Muscle of back (tissue), 13 donors: ENCODE results near the gene GPN3. TPM values are rescaled to one million over a fixed set of nuclear protein-coding genes. Genes with fewer than 3 reads are reported as not detected.
"Not testable (repeated sequence)": the region's sequence is repeated elsewhere in the genome, so short reads cannot be mapped to it uniquely, and the experiment has no call there.

ENCODE experiments used
- DNase-seq, 3 donors: peaks; one replicate each; pipeline versions ENCODE4 v3.0.0 to v3.0.0-alpha.2; 2013
- long read RNA-seq, 9 donors: transcript quantifications; one replicate each; lab custom pipeline, GENCODE V29; 2026
- polyA plus RNA-seq, 10 donors: library from polyadenylated mRNA; unstranded; fragments of 120-200 nt; gene quantifications; one replicate each; pipeline ENCODE4 v1.2.1, GENCODE V29; 2013; ENCODE audit not compliant: insufficient read length in 10 of 10

GPN3 gene
- 10 to 100 TPM; 20.6 to 27.6 (median 23.8) TPM for polyA plus RNA-seq
- long read RNA-seq, donor 1, partial matches to known transcripts, result 0 of 3 reads
- long read RNA-seq, donor 1, other reads (novel, unspliced or antisense), result 0 of 3 reads
- long read RNA-seq, donor 2, transcript GPN3-201 (8 exons, 1,468 nt), result major isoform, 10 of 11 reads
- long read RNA-seq, donor 2, partial matches to known transcripts, result 0 of 11 reads
- long read RNA-seq, donor 2, other reads (novel, unspliced or antisense), result 0 of 11 reads
- long read RNA-seq, donor 3, result 0 reads
- long read RNA-seq, donor 4, transcript GPN3-201 (8 exons, 1,468 nt), result major isoform, 10 of 10 reads
- long read RNA-seq, donor 4, partial matches to known transcripts, result 0 of 10 reads
- long read RNA-seq, donor 4, other reads (novel, unspliced or antisense), result 0 of 10 reads
- long read RNA-seq, donor 5, transcript GPN3-201 (8 exons, 1,468 nt), result major isoform, 9 of 10 reads
- long read RNA-seq, donor 5, partial matches to known transcripts, result 0 of 10 reads
- long read RNA-seq, donor 5, other reads (novel, unspliced or antisense), result 0 of 10 reads
- long read RNA-seq, donor 6, transcript GPN3-201 (8 exons, 1,468 nt), result major isoform, 8 of 9 reads
- long read RNA-seq, donor 6, partial matches to known transcripts, result 0 of 9 reads
- long read RNA-seq, donor 6, other reads (novel, unspliced or antisense), result 0 of 9 reads
- long read RNA-seq, donor 7, transcript GPN3-201 (8 exons, 1,468 nt), result major isoform, 8 of 8 reads
- long read RNA-seq, donor 7, partial matches to known transcripts, result 0 of 8 reads
- long read RNA-seq, donor 7, other reads (novel, unspliced or antisense), result 0 of 8 reads
- long read RNA-seq, donor 8, partial matches to known transcripts, result 0 of 3 reads
- long read RNA-seq, donor 8, other reads (novel, unspliced or antisense), result 0 of 3 reads
- long read RNA-seq, donor 9, partial matches to known transcripts, result 0 of 1 reads
- long read RNA-seq, donor 9, other reads (novel, unspliced or antisense), result 0 of 1 reads

DNA sequence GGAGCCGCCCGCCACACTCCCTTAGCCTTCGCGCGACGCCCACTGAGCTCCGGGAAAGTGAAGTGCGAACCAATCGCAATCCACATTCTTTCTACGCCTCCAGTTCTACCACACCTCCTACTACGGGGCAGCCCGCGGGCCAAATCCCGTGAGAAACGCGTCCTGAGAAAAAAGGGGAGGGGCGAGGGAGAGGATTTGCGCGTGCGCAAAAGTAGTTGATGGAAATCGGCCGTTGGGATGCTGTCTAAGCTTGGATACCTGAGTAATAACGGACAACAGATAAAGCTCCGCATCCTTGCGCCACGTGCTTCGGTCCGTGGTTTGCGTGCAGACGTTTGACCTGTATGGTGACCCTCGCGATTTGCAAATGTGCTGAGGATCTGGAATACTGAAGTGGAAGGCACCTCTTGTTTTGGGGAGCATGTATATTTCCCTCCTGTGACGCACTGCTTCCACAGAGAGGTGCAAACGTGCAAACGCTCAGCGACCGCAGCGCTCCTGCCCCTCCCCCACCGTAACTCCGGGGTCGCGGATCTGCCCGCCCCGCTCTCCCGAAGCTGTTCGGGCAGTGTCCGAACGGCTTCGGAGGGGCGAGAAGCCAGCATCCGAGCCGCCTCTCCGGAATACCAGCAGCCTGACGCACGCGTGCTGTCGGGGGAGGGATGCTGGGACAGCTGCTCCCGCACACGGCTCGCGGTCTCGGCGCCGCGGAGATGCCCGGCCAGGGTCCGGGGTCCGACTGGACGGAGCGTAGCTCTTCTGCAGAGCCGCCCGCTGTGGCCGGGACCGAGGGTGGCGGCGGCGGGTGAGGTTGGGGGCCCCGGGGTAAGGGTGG is at the start of gene GPN3, which contains the start of gene FAM216A:
Gene GPN3 (minus strand): TSS at position 44 of the 835 bp plus-strand sequence. CDS start 54 bp downstream, outside the sequence.
Gene FAM216A (plus strand): TSS at position 632 of the 835 bp plus-strand sequence. CDS start 31 bp downstream, at position 663.
- DNase-seq, result peak; percentile 98 to 99 (median 99)

DNA sequence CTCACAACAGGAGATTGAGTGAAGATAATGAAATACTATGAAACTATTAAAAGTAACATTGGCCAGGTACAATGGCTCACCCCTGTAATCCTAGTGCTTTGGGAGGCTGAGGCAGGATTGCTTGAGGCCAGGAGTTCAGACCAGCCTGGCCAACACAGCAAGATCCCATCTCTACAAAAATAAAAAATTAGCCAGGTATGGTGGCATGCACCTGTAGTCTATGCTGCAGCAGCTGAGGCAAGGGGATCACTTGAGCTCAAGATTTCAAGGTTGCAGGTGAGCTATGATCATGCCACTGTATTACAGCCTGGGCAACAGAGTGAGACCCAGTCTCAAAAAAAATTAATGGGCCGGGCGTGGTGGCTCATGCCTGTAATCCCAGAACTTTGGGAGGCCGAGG is 48.9 kb upstream of the GPN3 start:
- no peak for DNase-seq

DNA sequence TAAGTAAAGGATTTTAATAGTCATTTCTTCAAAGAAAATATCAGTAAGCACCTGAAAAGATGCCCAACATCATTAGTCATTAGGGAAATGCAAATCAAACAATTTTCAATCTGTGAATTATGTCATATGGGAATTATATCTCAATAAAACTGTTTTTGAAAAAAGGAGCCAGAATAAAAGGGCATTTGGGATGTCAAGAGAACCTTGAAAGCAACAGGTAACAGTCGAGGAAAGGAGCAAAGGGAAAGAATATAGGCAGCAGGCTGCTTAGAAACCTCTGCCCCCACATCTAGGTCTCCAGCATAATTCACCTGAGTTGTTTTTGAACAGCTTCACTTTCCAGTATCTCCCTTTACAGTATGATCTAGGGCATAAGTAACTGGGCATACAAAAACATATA is 46.3 kb upstream of the GPN3 start:
- no peak for DNase-seq

DNA sequence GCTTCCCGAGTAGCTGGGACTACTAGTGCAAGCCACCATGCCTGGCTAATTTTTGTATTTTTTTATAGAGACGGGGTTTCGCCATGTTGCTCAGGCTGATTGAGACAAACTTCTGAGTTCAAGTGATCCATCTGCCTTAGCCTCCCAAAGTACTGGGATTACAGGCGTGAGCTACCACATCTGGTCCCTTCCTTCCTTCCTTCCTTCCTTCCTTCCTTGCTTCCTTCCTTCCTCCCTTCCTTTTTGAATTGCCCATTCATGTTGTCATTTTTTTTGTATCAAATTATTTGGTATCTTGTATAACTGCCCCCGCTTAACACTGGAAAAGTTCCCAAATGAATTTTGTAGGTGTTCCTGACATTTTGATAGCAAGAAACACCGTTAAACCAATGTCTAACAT is 45.8 kb upstream of the GPN3 start:
- DNase-seq, result no peak

DNA sequence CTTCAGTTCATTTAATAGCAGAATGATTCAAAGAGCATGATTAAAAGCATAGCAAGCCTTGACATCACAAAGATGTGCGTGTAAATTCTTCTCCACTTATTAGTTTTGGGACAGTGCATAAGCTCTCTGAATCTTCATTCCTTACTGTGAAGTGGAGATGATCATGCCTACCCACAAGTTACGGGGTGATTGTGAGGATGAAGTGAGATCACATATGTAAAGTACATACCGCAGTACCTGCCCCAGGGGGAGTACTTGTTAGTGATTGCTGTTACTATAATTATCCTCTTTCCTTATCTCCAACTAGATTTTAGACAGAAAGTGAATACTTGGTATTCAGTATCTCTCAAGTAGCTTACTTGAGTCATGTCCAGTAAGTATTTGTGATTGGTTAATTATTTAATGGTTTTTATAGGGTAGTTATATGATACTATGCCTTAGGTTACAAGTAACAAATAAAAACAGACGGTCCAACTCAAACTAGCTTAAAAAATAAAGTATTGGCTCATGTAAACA is 40.1 kb upstream of the GPN3 start:
- no peak for DNase-seq

DNA sequence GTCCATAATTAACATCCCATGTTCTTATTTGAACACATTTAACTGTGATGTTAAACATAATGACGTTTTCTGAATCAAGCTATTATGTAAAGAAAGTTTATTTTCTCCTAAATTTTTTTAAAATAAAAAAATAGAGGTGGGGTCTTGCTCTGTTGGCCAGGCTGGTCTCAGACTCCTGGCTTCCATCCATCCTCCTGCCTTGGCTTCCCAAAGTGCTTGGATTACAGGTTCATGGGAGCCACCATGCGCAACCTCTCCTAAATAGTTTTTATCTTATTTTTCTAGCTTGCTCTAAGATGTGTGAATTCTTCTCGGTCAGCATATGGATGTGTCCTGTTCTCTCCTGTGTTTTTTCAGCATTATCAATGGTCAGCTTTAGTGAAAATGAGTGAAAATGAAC is 37.3 kb upstream of the GPN3 start:
- no peak for DNase-seq

DNA sequence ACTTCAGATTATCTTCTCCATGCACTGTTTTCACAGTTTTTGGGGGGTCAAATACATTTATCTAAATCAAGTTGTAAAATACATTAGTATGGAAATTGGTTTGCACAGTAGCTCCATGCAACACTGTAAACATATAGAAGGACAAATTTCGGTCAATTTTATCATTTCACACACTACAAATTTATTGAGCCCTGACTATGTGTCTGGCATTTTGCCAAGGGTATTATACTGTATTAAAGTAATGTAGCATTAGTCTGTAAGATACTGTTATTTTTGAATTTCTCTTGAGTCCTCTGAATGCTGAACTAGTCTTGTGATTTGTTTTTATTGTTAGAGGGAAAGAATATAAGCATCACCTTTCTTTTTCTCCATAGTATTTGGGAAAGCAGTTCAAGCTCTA is 35.4 kb upstream of the GPN3 start:
- DNase-seq, result peak in 1 of 3 donors; percentile 10

DNA sequence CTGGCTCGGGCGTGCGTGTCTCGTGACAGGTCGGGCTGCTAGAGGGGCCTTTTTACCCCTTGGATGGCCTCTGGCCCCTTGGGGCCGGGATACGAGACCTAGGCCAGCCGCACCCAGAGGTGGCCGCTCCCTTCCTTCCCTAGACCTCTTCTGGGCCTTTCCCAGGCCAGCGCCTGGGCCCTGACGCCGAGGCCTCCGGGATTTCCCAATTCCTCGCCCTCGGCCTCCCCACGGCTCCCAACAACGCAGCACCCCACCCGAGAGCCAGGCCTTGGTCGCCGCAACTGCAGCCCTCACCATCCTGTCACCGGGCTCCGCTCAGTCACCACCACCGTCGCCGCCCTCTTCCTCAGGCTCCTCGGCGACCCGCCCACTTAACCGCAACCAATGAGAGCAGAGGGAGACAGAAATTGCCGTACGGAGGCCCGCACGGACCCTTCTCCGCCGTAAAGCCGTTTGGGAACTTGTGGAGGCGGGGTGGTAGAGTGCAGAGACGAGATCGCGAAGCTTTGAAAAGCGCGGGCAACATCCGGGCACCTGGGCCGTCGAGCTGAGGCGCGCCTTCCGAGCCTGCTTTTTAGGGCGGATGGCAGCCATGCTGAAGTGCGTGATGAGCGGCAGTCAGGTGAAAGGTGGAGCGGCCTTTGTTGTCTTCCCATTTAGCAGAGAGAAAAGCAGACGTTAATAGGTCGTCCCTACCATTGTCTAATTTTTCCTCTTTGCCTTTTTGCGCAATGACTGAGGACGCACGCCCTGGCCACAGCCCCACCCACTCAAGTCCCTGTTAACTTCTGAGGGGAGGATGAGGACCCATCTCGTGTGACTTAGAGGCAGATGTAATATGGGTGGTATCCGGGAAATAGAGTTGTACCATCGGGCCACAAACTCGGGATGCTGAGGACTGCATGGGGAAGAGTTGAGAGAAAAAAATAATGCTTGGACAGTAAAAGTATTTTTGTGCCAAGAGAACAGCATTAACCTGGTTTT is 34.0 kb upstream of the GPN3 start, which contains the start of the genes RAD9B and VPS29:
Gene RAD9B (plus strand): TSS at position 580 of the 987 bp plus-strand sequence. CDS start 7 bp downstream, at position 587.
Gene VPS29 (minus strand): TSS at position 360 of the 987 bp plus-strand sequence. CDS start 60 bp downstream, at position 300.
- peak; percentile 98 to 99 (median 98) for DNase-seq

DNA sequence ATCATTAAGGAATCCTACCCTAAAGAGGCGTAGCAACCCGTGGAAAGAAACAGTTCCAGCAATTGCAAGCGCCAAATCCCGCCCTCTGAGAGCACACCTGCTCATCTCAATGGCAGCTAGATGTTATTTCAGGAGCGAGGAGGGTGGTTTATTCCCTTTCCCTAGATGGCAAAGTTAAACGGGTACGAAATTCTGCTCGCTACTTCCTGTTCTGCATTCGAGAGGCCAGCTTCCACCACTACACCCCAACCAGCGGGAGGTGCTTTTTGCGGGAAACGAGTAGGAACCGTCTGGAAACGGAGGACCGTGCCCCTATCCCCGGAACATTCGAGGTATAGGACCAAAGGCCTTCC is 33.3 kb upstream of the GPN3 start:
- DNase-seq, result peak in 1 of 3 donors; percentile 33

DNA sequence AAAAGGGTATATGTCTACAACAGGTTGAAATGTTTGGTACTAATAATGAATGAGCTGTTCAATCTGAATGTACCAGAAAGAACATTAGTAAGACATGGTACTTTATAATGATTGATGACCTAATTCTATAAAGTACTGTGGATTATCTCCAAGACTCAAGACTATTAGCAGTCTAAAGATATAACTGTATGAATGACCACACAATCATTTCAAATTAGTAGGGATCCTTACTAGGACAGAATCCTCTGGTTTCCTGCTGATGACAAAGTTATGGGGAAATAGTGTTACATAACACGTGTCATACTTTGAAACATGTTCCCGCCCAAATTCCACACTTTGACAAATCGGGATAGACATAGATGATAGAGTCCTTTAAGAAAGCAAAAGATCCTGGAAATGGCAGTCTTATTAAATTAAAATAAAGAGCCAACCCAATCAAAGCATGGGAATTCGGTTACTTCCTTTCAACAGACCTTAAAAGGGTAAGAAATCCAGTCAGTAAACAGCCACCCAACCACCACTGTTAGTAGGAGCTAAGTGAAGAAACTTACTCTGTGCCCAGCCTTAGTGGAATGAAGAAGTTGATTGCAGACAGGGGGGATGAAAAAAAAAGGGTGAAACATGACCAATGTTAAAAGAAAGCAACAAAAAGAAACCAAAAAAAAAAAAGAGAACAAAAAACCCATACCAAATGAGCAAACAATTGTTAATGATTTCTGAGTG is 31.1 kb upstream of the GPN3 start:
- DNase-seq, result no peak

DNA sequence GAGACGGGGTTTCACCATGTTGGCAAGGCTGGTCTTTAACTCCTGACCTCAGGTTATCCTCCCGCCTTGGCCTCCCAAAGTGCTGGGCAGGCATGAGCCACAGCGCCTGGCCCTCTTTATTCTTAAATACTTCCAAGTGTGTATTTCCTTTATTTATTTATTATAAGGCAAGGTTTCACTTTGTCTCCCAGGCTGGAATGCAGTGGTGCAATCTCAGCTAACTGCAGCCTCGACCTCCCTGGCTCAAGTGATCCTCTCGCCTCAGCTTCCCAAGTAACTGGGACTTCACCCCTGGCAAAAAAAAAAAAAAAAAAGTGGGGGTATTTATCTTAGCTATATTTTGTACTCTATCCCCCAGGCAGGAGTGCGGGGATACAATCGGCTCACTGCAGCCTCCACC is 7.4 kb upstream of the GPN3 start:
- no peak for DNase-seq

DNA sequence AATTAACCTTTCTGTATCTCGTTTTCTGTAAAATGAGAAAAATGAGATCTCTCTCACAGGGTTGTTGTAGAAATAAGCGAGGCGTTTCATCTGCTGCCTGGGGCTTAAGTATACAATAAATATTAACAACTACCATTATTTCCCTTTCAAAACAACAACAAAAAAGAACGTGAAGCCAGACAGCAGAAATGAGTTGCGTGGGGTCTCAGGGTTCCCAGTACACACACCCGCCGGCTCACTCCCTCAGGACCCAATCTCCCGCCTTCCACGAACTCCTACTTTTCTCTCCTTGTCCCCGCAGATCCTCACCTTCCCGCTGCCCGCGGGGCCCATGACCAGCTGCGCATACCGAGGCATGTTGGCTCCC is 227 bp downstream of the GPN3 start:
- DNase-seq, result no peak

DNA sequence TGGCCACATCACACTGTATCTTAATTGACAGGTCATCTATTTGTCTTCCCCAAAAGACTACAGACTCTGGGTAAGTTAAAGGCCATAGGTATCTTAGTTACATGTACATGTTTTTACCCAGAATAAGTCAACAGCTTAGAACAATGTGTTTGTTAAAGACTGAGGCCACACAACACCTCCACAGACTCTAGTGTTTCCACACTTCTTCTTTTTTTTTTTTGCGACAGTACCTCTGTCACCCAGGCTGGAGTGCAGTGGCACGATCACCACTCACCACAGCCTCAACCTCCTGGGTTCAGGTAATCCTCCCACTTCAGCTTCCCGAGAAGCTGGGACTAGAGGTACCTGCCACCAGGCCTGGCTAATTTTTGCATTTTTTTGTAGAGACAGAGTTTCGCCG is 1.3 kb downstream of the GPN3 start:
- no peak for DNase-seq

DNA sequence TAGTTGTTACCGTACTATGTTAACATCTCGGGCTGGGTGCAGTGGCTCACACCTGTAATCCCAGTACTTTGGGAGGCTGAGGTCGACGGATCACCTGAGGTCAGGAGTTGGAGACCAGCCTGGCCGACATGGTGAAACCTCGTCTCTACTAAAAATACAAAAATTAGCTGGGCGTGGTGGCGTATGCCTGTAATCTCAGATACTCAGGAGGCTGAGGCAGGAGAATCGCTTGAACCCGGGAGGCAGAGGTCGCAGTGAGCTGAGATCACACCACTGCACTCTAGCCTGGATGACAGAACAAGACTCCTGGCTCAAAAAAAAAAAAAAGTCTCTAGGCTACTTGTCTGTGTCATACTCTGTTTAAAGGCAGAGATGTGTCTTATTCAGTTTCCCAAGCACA is 2.3 kb downstream of the GPN3 start:
- DNase-seq, result not testable (repeated sequence)

DNA sequence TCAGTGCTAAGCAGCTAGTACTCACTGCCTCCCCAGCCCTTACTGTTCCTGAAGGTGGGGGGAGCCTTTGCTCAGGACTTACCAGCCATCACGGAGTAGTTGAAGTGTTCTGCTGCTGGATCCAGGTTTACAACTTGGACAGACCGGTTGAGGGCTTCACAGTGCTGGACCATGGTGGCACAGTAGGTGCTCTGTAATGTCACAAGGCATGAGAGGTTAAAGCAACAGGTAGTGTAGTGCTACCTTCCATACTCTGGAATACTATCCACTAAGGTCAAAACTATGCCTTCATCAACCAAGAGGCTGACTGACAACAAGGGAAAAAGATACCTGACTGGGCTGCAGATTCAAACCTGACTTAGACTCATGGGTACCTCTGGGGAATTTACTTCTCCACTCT is 3.0 kb downstream of the GPN3 start:
- no peak for DNase-seq

DNA sequence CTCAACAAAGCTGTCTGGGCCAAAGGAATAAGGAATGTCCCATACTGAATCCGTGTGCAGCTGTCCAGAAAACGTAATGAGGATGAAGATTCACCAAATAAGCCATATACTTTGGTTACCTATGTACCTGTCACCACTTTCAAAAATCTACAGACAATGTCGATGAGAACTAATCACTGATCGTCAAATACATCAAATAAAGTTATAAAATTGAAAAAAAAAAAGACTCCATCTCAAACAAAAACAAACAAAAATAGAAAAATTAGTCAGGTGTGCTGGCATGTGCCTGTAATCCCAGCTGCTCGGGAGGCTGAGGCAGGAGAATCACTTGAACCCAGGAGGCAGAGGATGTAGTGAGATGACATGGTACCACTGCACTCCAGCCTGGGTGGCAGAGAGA is 6.9 kb downstream of the GPN3 start:
- not testable (repeated sequence) for DNase-seq

DNA sequence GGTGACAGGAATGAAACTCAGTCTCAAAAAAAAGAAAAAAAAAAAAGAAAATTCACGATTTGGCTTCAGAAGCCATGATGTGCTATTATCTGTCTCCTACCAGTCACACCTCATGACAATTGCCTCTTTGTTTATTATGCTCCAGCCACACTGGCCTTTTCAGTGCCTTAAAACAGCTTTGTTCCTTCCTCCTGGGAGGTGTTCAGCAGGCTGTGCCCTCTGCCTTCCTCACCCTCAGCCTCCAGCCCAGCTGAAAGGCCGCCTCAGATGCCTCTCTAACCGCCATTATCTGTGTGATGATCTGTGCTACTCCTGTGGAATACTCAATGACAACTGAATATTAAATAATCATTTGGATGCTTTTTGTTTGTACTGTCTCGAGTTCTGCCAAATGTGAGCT is 9.3 kb downstream of the GPN3 start:
- DNase-seq, result no peak

DNA sequence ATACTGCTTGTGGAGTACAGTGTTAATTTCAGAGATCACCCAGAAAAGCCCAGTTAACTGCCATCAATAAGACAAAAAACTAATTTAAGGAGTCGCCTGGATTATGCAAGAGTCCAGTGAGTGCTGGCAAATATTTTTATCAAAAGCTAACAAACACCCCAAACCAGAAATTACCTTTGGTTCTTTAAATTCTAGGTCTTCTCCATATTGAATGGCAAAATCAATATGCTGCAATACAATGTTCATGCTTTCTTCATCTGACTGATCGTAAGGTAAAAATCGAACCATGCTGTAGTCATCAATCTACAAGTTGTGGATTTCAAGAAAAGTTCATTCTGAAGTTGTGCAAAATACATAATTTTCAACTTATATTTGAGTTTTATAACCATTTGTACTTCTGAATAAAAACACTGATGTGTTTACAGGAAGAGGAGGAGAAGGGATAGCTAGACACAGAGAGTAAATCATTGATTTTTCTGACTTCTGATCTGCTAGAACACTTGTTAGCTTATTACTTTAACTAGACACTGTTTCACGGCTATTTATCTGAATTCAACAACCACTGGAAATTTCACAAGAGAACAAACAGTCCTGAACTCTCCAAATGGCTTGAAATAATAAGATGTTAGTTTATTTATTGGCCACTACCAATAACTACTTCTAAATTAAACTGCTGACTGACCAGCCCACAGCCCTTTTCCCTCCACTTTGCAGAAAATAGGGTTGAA is 14.3 kb downstream of the GPN3 start:
- no peak for DNase-seq
